ENCODE results near the gene POU4F1.

The POU4F1 gene

GRCh38 chr13:78592584-78592983 lies 10.8 kb downstream of the POU4F1 start:
- no peak for DNase-seq (ENCODE audit: low read depth)

- no peak for DNase-seq (ENCODE audit: low read depth)
These were observed 14.1 kb downstream of the POU4F1 start for GRCh38 chr13:78589206-78589605.

- no peak for DNase-seq (ENCODE audit: low read depth)
These were observed 16.0 kb downstream of the POU4F1 start for GRCh38 chr13:78587395-78587794.

- DNase-seq (ENCODE audit: low read depth): no peak
These were observed 16.6 kb downstream of the POU4F1 start for GRCh38 chr13:78586706-78587105.

- DNase-seq (ENCODE audit: low read depth): no peak
These were observed 27.1 kb downstream of the POU4F1 start for GRCh38 chr13:78576261-78576660.

GRCh38 chr13:78572459-78572858 lies 30.9 kb downstream of the POU4F1 start:
- no peak for DNase-seq (ENCODE audit: low read depth)

- DNase-seq (ENCODE audit: low read depth): no peak
These were observed 34.3 kb downstream of the POU4F1 start for GRCh38 chr13:78569029-78569428.

GRCh38 chr13:78566631-78567030 lies 36.7 kb downstream of the POU4F1 start:
- no peak for DNase-seq (ENCODE audit: low read depth)

- DNase-seq (ENCODE audit: low read depth): no peak
These were observed 41.0 kb downstream of the POU4F1 start for GRCh38 chr13:78562237-78562889.

Data from GM04503 (cell line).